ENCODE measurements around the gene PRRG2.

GRCh38 chr19:49538643-49539042 is 42.5 kb upstream of the PRRG2 start:
- no peak for TF ChIP-seq IRF2 (CRISPR knock-in tag; IDR thresholded peaks at IDR 0.05)
- TF ChIP-seq, protein P1, sequence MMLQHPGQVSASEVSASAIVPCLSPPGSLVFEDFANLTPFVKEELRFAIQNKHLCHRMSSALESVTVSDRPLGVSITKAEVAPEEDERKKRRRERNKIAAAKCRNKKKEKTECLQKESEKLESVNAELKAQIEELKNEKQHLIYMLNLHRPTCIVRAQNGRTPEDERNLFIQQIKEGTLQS (CRISPR knock-in tag; IDR thresholded peaks at IDR 0.05): no peak
- TF ChIP-seq TCF7 (IDR thresholded peaks at IDR 0.05; ENCODE audit: low read depth): no peak
- TF ChIP-seq HDAC6 (IDR thresholded peaks at IDR 0.05; ENCODE audit: low read depth, low read length): no peak
- no peak for TF ChIP-seq TBL1XR1 (IDR thresholded peaks at IDR 0.05; ENCODE audit: borderline replicate concordance, low read length, partially characterized antibody)
- TF ChIP-seq MAZ (IDR thresholded peaks at IDR 0.05; ENCODE audit: borderline replicate concordance, low read depth, low read length): no peak
- no peak for TF ChIP-seq MAZ (CRISPR knock-in tag; IDR thresholded peaks at IDR 0.05; ENCODE audit: low read depth)
- no peak for TF ChIP-seq EZH2 (conservative IDR thresholded peaks at IDR 0.05; ENCODE audit: low read depth, low read length)
- no peak for TF ChIP-seq HMGXB4 (CRISPR knock-in tag; IDR thresholded peaks at IDR 0.05; ENCODE audit: borderline replicate concordance in 1 of 2, low read depth in 1 of 2)

All from HepG2 (cell line).